K562 (cell line): ENCODE results near the gene CYSRT1. TPM values are rescaled to one million over a fixed set of nuclear protein-coding genes. Genes with fewer than 3 reads are reported as not detected.

Experiments used
- ATAC-seq: fragments of 200-7000 bp; cut with Tn5 transposase; 3 replicates; pipeline ENCODE4 v1.9.1; 2020; ENCODE audit warnings: moderate library complexity
- BruUV-seq: library from RNA; stranded (reverse); fragments of 400-500 nt; replicated peaks from 2 replicates; lab custom pipeline; 2021; lab: Mats Ljungman, UMichigan
- CTCF ChIA-PET: fragments of 300-600 bp; formaldehyde crosslinking; extraction: SDS; loops from one replicate; lab custom pipeline; 2021; ENCODE audit warnings: low intra/inter-chr PET ratio; lab: Yijun Ruan, JAX
- POLR2A ChIA-PET: fragments of 300-600, 350-650 bp; sonication (Branson Sonifier 250); formaldehyde crosslinking; extraction: SDS; loops from one replicate; lab custom pipeline; 2021; ENCODE audit warnings: antibody characterized with exemption, inconsistent platforms; lab: Yijun Ruan, JAX
- DNase-seq, 4 experiments: peaks; one replicate each; pipeline versions ENCODE4 v3.0.0 to v3.0.0-alpha.2; 2011 to 2018; ENCODE audit warnings: low spot score in 3 of 4, mixed read lengths in 3 of 4; ENCODE audit errors: extremely low read depth in 1 of 4
- FAIRE-seq: peaks from 2 replicates; lab custom pipeline; 2011; peaks lifted over from hg19 to GRCh38; lab: Jason Lieb, UNC
- H2AFZ ChIP-seq: 2 replicates; pipeline ENCODE4 v1.6.0; 2011; ENCODE audit warnings: low read depth, low read length, control low read depth, inconsistent platforms
- H3K27ac ChIP-seq: fragments of 200-600 bp; 3 replicates; pipeline ENCODE4 v1.8.0; 2011; ENCODE audit warnings: low read depth, mild to moderate bottlenecking, control low read depth, inconsistent platforms, low read length, moderate library complexity, mixed read lengths; ENCODE audit errors: extremely low read depth
- H3K27me3 ChIP-seq, 2 experiments: fragments of 300-600 bp in 1 of 2; 2 replicates in 1 of 2; 3 replicates in 1 of 2; pipeline versions ENCODE4 v1.6.0 to v1.8.0; 2011; ENCODE audit warnings: inconsistent platforms in 2 of 2, low read length in 2 of 2, mild to moderate bottlenecking in 1 of 2, mixed read lengths in 1 of 2, moderate library complexity in 1 of 2; ENCODE audit not compliant: control insufficient read depth in 2 of 2, insufficient read depth in 2 of 2
- H3K36me3 ChIP-seq: fragments of 300-600 bp; 3 replicates; pipeline ENCODE4 v1.8.0; 2011; ENCODE audit warnings: mild to moderate bottlenecking, low read length, inconsistent platforms; ENCODE audit not compliant: control insufficient read depth, insufficient read depth
- H3K4me1 ChIP-seq, 2 experiments: fragments of 200-600 bp in 1 of 2; replicated peaks in 1 of 2; 2 replicates in 1 of 2; 3 replicates in 1 of 2; pipeline versions ENCODE4 v1.5.1 to v1.8.0; 2011; ENCODE audit warnings: inconsistent platforms in 2 of 2, low read length in 2 of 2, mild to moderate bottlenecking in 1 of 2, mixed read lengths in 1 of 2, moderate library complexity in 1 of 2; ENCODE audit not compliant: control insufficient read depth in 2 of 2, insufficient read depth in 2 of 2
- H3K4me2 ChIP-seq: 2 replicates; pipeline ENCODE4 v1.6.1; 2011; ENCODE audit warnings: low read length, control low read depth, inconsistent platforms, mixed read lengths; ENCODE audit not compliant: insufficient read depth
- H3K4me3 ChIP-seq: fragments of 200-600 bp; sonication (generic), shearing (Covaris generic); 2 replicates; pipeline ENCODE4 v1.5.1; 2016; ENCODE audit warnings: control low read depth, inconsistent platforms
- H3K79me2 ChIP-seq: fragments of 200-600 bp; 3 replicates; pipeline ENCODE4 v1.8.0; 2011; ENCODE audit warnings: low read length, inconsistent platforms; ENCODE audit not compliant: control insufficient read depth, insufficient read depth
- H3K9ac ChIP-seq, 2 experiments: 2 replicates each; pipeline versions ENCODE4 v1.6.0 to v1.6.1; 2011; ENCODE audit warnings: low read depth in 2 of 2, low read length in 2 of 2, control low read depth in 1 of 2, inconsistent platforms in 1 of 2, mild to moderate bottlenecking in 1 of 2, mixed read lengths in 1 of 2; ENCODE audit not compliant: insufficient read depth in 1 of 2
- H3K9me1 ChIP-seq: one replicate; pipeline ENCODE4 v1.6.0; 2011; ENCODE audit warnings: inconsistent platforms, mild to moderate bottlenecking, low read length, moderate library complexity; ENCODE audit not compliant: control insufficient read depth, insufficient read depth
- H3K9me3 ChIP-seq: replicated peaks from 2 replicates; pipeline ENCODE4 v1.5.1; 2011; ENCODE audit warnings: low read depth, low read length, inconsistent platforms; ENCODE audit not compliant: control insufficient read depth, insufficient read depth
- H4K20me1 ChIP-seq: replicated peaks from 2 replicates; pipeline ENCODE4 v1.6.1; 2011; ENCODE audit warnings: low read length, inconsistent platforms, mixed read lengths; ENCODE audit not compliant: control insufficient read depth, insufficient read depth
- MAX ChIP-seq: sonication (generic); formaldehyde crosslinking; IDR thresholded peaks from 2 replicates; pipeline ENCODE4 v1.9.0; 2022; ENCODE audit warnings: mild to moderate bottlenecking, missing genetic modification reagents
- PRPF4 ChIP-seq: fragments of 200-400 bp; formaldehyde crosslinking; IDR thresholded peaks from one replicate; pipeline ENCODE4 v1.6.1; 2017; ENCODE audit warnings: low read length, low read depth, mild to moderate bottlenecking; ENCODE audit not compliant: insufficient read depth, poor library complexity, severe bottlenecking
- THRB ChIP-seq: fragments of 450-650 bp; formaldehyde crosslinking; conservative IDR thresholded peaks from 2 replicates; pipeline ENCODE4 v1.4.0; 2022; ENCODE audit warnings: mild to moderate bottlenecking, missing genetic modification characterization
- WGBS: fragments of 100-300 bp; shearing (Covaris generic); methylation state at CpG from one replicate; pipeline ENCODE4 v1.1.6; 2016; ENCODE audit warnings: low coverage, mixed read lengths; ENCODE audit not compliant: insufficient coverage; ENCODE audit errors: missing lambda C conversion rate; 5-methylcytosine and 5-hydroxymethylcytosine counted together
- in situ Hi-C: fragments of 300-500 bp; cut with MboI; formaldehyde crosslinking; loops from 4 replicates; pipeline ENCODE4 v1.15.0; 2018; ENCODE audit warnings: inconsistent platforms, mixed read lengths
- intact Hi-C: fragments of 100-400 bp; cut with micrococcal nuclease; formaldehyde crosslinking; loops from 2 replicates; pipeline ENCODE4 v1.14.2; 2022
- polyA plus RNA-seq, 8 experiments: library from polyadenylated mRNA; depleted of rRNA in 4 of 8; stranded (reverse) in 5 of 8; unstranded in 3 of 8; fragments of >200 nt; fragmentation: Nextera tagmentation in 2 of 8; fragmentation: Illumina TruSeq in 1 of 8; extraction: Ambion mirVana in 2 of 8; extraction: Trizol in 1 of 8; gene quantifications; 2 replicates each; pipeline versions ENCODE4 v1.2.1 to v1.2.3, GENCODE V29; 2011 to 2014; ENCODE audit warnings: inconsistent platforms in 1 of 8, missing spikeins in 1 of 8
- total RNA-seq, 7 experiments: library from RNA; depleted of rRNA in 6 of 7; stranded (reverse); fragments of >200 nt in 6 of 7; fragmentation: Illumina TruSeq in 2 of 7; extraction: Trizol in 2 of 7; gene quantifications; 2 replicates each; pipeline versions ENCODE4 v1.2.1 to v1.2.3, GENCODE V29; 2011 to 2021; ENCODE audit warnings: low replicate concordance in 1 of 7

Gene CYSRT1
- total and polyA plus RNA-seq, 9 of the 15 experiments (the other 6 are each of a cell fraction or from before 2014, with no cell fraction given) = 0.04 to 1.4 (median 0.42) TPM; not detected in 3

DNA sequence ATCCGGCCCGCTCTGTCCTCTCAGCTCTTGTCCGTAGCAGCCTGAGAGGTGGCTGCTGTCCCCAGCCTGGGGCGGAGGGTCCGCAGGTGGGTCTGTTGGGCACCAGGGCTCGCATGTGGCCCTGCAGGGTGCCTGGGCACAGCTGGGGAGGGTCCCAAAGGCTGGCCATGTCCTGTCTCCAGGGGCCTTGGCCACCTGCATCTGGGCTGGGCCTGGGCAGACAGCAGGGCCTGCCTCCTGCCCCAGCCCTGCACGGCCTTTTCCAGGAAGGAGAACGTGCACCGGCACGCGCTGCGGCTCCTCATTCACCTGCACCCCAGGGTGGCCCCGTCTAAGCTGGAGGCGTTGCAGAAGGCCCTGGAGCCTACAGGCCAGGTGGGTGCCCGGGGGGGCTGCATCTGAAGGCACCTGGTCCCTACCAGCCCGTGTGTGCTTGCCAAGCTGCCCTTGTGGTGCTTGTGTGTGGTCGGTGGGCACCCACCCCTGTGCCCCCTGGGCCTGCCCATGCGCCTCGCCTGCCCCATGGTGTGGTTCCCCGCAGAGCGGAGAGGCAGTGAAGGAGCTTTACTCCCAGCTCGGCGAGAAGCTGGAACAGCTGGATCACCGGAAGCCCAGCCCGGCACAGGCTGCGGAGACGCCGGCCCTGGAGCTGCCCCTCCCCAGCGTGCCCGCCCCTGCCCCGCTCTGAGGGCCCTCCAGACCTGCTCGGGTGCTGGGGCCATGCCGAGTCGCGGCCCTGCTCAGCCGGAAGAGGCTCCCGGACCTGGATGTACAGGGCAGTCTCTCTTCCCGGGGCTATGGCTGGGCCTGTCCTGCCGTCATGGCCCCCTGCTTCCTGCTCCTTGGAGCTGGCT is 47.5 kb downstream of the CYSRT1 start (continued):
- no peak for TF ChIP-seq PRPF4

DNA sequence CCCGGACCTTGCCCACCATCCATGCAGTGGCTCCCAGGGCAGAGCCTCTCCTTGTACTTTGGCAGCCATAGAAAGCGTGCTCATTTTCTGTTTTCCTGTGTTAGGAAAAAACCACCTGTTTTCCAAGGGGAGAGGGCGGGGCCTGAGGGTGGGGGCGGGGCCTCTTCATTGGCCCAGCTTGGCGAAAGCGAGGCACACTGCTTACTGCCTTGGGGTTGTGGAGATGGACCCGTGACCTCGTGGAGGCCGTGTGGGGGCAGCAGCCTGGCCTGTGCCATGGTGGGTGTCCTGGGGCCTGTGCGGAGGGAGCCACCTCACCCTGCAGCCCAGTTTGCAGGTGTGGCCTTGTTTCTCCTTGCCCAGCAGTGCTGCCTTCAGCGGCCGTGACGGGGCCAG is 48.1 kb downstream of the CYSRT1 start:
- ATAC-seq = no peak
- 59% methylated on average over 9 of the region's 13 CpGs for WGBS
- H3K36me3 ChIP-seq = peaks cover 53% of the 10 kb centered on the region
- TF ChIP-seq THRB (no peak), MAX (0 out of 2 replicates have a peak, but pooled peaks have one; percentile 12)
- in situ Hi-C loops (no loop called here), intact Hi-C loops (no loop called here)
- no peaks in the 10 kb centered on the region for H3K9me1 ChIP-seq
- peak overlapping the region in 1 of 2 experiments; percentile 65; a peak in 1 of 4 replicates for H3K9ac ChIP-seq
- no peaks in the 10 kb centered on the region for H3K27me3 ChIP-seq
- peaks cover 16% of the 10 kb centered on the region for H3K79me2 ChIP-seq
- H3K27ac ChIP-seq = no peak overlapping the region
- CTCF ChIA-PET = no interaction called here
- no peak overlapping the region for H2AFZ ChIP-seq
- peaks cover 33 to 86% of the 10 kb centered on the region in 2 experiments for H3K4me1 ChIP-seq
- BruUV-seq = TSS peak; percentile 5
- no peaks in the 10 kb centered on the region for H4K20me1 ChIP-seq
- DNase-seq = peak in 1 of 4 experiments; percentile 37
- H3K4me2 ChIP-seq = no peak overlapping the region
- FAIRE-seq = no peak
- H3K4me3 ChIP-seq = no peak overlapping the region
- H3K9me3 ChIP-seq = no peaks in the 10 kb centered on the region
- POLR2A ChIA-PET = interaction anchor here (0.7 to 1.3 kb wide), 6 partner anchors 9 to 387 kb away, joined by 3 to 6 read pairs (median 3); partner anchors contain the start of gene TRAF2
